Measurements from ENCODE around the gene WNK2. TPM values are rescaled to one million over a fixed set of nuclear protein-coding genes. Genes with fewer than 3 reads are reported as not detected.

Gene WNK2
- total and polyA plus RNA-seq, 4 experiments from 2014 or later = 0.26 TPM; not detected in 3

DNA sequence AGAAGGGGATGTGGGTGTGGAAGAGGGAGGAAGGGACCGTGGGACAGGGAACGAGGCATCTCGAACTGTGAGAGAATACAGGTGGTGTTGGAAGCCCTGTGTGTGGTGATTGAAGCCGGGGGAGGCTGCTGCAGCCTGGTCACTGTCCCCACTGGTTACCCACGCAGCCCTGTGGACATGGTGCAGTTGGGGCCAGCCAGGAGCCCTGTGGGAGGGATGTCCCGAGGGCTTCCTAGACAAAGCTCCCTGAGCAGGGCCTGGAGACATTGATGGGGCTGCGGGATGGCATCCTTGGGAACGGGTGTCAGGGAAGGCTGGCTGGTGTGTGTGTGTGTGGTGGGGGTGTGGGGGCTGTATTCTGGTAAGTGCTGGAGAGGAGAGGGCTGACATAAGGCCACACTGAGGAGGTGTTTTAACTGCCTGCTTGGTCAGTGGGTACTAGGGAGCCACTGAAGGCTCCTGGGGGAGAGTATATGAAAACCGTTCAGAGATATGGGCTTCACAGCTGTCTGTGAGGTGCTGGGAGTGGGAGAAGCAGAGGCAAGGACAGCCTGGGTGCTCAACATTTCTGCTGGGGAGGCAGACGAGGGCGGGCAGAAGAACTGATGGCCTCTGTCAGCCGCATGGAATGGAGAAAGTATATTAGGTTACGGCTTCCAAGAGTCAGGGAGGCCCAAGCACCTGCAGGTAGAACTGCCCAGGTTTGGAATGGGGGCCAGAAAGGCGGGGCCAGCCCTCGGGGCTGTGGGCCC, 20.0 kb downstream of the WNK2 start:
- no peak for DNase-seq
- no peaks in the 10 kb centered on the region for H3K4me1 ChIP-seq (ENCODE audit: insufficient read depth, low read length)
- Mint-ChIP-seq H3K27me3 (no peaks in the 10 kb centered on the region), H3K4me3 (no peak overlapping the region), H3K27ac (peak overlapping the region in 1 of 7 donors; percentile 63), H3K36me3 (no peaks in the 10 kb centered on the region), H3K4me1 (peaks cover 0 to 5% (median 4%) of the 10 kb centered on the region in 4 donors), H3K9me3 (no peaks in the 10 kb centered on the region)
- no peaks in the 10 kb centered on the region for H3K9me3 ChIP-seq (ENCODE audit: control insufficient read depth in 1 of 2, low read length in 2 of 2)
- ChIA-PET POLR2A (ENCODE audit: partially characterized antibody) (no interaction called here), CTCF (ENCODE audit: partially characterized antibody) (no interaction called here)
- H3K27me3 ChIP-seq (ENCODE audit: insufficient read depth, low read length) = no peaks in the 10 kb centered on the region
- no peaks in the 10 kb centered on the region for H3K36me3 ChIP-seq (ENCODE audit: insufficient read depth, low read length)
- H3K27ac ChIP-seq (ENCODE audit: low read depth, low read length) = no peak overlapping the region
- H3K4me3 ChIP-seq (ENCODE audit: low read length in 2 of 2) = no peak overlapping the region
- intact Hi-C loops (cut with micrococcal nuclease) = no loop called here

DNA sequence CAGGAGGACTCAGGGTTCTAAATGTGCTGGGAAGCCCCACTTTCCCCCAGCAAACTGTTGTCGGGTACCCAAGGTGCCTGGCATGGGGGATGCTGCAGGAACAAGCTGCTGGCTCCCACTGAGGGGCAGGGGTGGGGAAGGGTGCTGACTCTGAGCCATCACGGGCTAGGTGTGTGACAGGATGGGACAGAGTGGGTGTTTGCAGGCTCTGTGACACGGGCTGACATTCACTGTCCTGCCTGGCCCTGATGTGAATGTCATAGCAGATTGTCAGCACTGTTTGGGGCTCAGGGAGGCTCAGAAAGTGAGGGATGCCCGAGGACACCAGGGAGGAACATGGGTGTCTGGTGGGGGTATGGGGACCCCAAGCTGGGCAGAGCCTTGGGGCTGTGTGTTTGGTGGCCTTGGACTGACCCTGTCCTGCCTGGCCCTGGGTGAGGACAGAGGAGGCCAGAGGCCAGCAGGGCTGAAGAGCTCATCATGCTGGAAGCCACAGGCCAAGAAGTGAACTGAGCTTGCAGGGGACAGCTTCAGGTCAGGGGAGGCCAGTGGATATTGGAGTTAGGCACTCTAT, 20.6 kb downstream of the WNK2 start:
- Histone ChIP-seq H3K36me3 (ENCODE audit: insufficient read depth, low read length) (no peaks in the 10 kb centered on the region), H3K9me3 (ENCODE audit: control insufficient read depth in 1 of 2, low read length in 2 of 2) (no peaks in the 10 kb centered on the region), H3K27me3 (ENCODE audit: insufficient read depth, low read length) (no peaks in the 10 kb centered on the region), H3K4me3 (ENCODE audit: low read length in 2 of 2) (no peak overlapping the region), H3K27ac (ENCODE audit: low read depth, low read length) (no peak overlapping the region), H3K4me1 (ENCODE audit: insufficient read depth, low read length) (no peaks in the 10 kb centered on the region)
- intact Hi-C loops (cut with micrococcal nuclease) = no loop called here
- no peak overlapping the region for H3K4me3 Mint-ChIP-seq
- H3K27me3 Mint-ChIP-seq = no peaks in the 10 kb centered on the region
- DNase-seq = no peak
- no peaks in the 10 kb centered on the region for H3K36me3 Mint-ChIP-seq
- ChIA-PET CTCF (ENCODE audit: partially characterized antibody) (no interaction called here), POLR2A (ENCODE audit: partially characterized antibody) (no interaction called here)
- H3K9me3 Mint-ChIP-seq = no peaks in the 10 kb centered on the region
- peaks cover 0 to 5% (median 4%) of the 10 kb centered on the region in 4 donors for H3K4me1 Mint-ChIP-seq
- peak overlapping the region in 1 of 7 donors; percentile 30 for H3K27ac Mint-ChIP-seq

DNA sequence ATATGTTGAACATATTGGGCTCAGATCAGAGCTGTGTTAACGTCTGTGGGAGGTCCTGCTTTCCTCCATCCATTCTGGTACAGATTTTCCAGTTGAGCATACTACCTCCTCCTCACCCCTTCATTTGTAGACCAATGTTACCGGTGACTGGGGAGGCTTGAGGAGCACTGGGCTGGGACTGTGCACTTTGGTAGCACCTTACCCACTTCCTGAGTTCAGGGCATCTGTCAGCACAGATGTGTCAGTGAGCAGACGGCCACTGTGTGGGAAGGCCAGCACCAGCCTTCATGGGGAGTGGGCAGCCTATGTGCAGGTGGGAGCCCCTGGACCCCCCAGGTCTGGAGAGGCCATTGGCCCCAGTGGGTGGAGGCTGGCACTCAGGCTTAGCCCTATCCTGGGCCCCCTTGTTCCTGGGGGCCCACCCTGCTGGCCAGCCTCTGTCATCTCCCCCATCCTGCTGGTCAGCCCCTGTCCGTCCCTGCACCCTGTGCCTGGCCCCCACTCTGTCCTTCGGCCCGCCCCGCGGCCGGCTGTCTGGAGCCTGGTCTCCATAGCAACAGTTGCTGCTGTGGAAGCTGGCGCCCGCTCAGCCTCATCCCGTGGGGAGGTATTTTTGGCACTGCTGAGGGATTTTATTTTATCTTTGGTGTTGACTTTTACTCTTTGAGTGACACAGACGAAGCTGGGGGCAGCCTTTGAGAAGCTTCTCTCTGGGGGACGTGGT, 21.3 kb downstream of the WNK2 start:
- Histone ChIP-seq H3K4me3 (ENCODE audit: low read length in 2 of 2) (no peak overlapping the region), H3K36me3 (ENCODE audit: insufficient read depth, low read length) (no peaks in the 10 kb centered on the region), H3K27ac (ENCODE audit: low read depth, low read length) (no peak overlapping the region), H3K4me1 (ENCODE audit: insufficient read depth, low read length) (no peaks in the 10 kb centered on the region), H3K27me3 (ENCODE audit: insufficient read depth, low read length) (no peaks in the 10 kb centered on the region), H3K9me3 (ENCODE audit: control insufficient read depth in 1 of 2, low read length in 2 of 2) (no peaks in the 10 kb centered on the region)
- ChIA-PET POLR2A (ENCODE audit: partially characterized antibody) (no interaction called here), CTCF (ENCODE audit: partially characterized antibody) (no interaction called here)
- intact Hi-C loops (cut with micrococcal nuclease) = no loop called here
- Mint-ChIP-seq H3K9me3 (no peaks in the 10 kb centered on the region), H3K27ac (no peak overlapping the region), H3K36me3 (no peaks in the 10 kb centered on the region), H3K27me3 (no peaks in the 10 kb centered on the region), H3K4me1 (peaks cover 0 to 5% (median 4%) of the 10 kb centered on the region in 4 donors), H3K4me3 (no peak overlapping the region)
- DNase-seq = no peak

DNA sequence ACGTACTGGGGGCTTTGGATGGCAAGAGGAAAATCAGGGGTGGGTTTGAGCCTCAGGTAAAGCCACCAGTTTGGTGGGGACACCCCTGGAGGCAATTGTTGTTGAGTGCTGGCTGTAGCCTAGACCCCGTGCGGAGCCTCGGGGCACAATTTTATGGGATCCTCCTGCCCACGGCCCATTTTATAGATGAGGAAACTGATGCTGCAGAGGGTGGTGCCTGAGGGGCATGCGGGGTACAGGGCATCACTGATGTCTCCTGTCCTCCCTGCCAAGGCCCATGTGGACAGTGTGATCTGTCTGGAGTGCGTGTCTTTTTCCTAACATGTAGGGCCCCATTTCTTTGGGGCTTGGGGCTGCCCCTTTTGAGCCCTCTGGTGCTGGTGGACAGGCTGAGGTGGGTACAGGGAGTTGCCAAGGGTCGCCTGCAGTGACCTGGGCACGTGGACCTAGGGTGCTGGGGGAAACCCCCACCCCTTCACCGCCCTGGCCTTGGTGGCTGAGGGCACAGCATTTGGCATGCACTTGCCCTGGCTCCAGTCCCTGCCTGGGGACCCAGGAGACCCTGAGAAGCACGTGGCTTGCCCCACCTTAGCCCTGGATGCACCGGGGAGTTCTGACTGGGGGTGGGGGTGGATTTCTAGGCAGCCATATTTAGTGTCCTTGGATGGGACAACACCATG, 22.1 kb downstream of the WNK2 start:
- Mint-ChIP-seq H3K27me3 (no peaks in the 10 kb centered on the region), H3K36me3 (no peaks in the 10 kb centered on the region), H3K4me3 (no peak overlapping the region), H3K27ac (no peak overlapping the region), H3K4me1 (peaks cover 0 to 5% (median 4%) of the 10 kb centered on the region in 4 donors), H3K9me3 (no peaks in the 10 kb centered on the region)
- Histone ChIP-seq H3K27ac (ENCODE audit: low read depth, low read length) (no peak overlapping the region), H3K36me3 (ENCODE audit: insufficient read depth, low read length) (no peaks in the 10 kb centered on the region), H3K4me3 (ENCODE audit: low read length in 2 of 2) (no peak overlapping the region), H3K27me3 (ENCODE audit: insufficient read depth, low read length) (no peaks in the 10 kb centered on the region), H3K4me1 (ENCODE audit: insufficient read depth, low read length) (no peaks in the 10 kb centered on the region), H3K9me3 (ENCODE audit: control insufficient read depth in 1 of 2, low read length in 2 of 2) (no peaks in the 10 kb centered on the region)
- intact Hi-C loops (cut with micrococcal nuclease) = no loop called here
- ChIA-PET POLR2A (ENCODE audit: partially characterized antibody) (no interaction called here), CTCF (ENCODE audit: partially characterized antibody) (no interaction called here)
- DNase-seq = no peak

DNA sequence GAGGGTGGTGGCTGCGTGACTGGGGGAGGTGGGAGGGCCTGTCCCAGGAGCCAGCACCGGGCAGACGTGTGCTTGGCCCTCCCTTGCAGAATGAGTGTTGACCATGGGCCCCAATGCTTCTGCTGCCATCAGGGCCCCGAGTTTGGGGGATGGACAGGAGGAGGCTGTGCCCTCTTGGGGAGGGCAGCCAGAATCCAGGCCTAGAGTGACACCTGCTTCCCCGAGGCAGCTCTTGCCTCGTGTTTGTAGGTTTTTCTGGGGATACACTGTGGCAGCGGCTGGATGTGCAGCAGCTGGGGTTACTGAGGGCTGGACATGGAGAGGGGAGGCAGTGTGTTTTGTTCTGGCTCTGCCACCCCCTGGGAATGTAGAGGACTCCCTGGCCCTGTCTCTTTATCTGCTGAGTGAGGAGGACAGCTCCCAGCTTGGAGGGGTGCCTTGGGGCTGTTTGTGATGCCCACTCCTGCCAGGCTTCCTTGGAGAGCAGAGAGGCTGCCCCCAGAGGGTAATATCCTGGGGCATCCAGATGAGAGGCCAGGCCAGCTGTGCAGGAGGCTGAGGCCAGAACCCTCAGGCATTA, 22.7 kb downstream of the WNK2 start:
- CTCF ChIA-PET (ENCODE audit: partially characterized antibody) = no interaction called here
- peaks cover 0 to 5% (median 4%) of the 10 kb centered on the region in 4 donors for H3K4me1 Mint-ChIP-seq
- POLR2A ChIA-PET (ENCODE audit: partially characterized antibody) = no interaction called here

DNA sequence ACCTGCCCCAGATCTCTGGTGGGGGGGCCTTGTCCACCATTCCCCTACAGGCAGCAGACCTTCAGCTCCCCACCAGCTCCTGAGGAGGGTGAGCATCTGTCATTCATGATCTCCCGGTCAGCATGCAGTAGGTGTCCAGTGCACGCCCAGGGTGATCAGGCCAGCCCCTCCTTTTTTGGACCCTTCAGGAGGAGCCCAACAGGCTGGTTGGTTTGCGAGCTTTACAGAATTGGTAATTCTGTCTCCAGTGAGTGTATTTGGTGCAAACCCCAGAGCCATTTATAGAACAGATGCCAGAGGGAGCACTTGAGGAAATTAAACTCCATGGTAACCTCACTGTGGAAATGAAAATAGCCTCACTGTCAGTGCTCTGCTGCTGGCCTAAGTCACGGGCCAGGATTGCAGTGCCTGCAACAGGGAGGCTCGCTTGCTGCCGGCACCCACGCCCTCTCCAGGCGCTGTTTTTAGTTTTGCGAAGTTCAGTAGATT, 23.4 kb downstream of the WNK2 start:
- POLR2A ChIA-PET (ENCODE audit: partially characterized antibody) = no interaction called here
- Mint-ChIP-seq H3K36me3 (no peaks in the 10 kb centered on the region), H3K9me3 (no peaks in the 10 kb centered on the region), H3K4me1 (peaks cover 0 to 5% (median 4%) of the 10 kb centered on the region in 4 donors), H3K27me3 (no peaks in the 10 kb centered on the region), H3K4me3 (no peak overlapping the region), H3K27ac (no peak overlapping the region)
- H3K36me3 ChIP-seq (ENCODE audit: insufficient read depth, low read length) = no peaks in the 10 kb centered on the region
- intact Hi-C loops (cut with micrococcal nuclease) = no loop called here
- H3K9me3 ChIP-seq (ENCODE audit: control insufficient read depth in 1 of 2, low read length in 2 of 2) = no peaks in the 10 kb centered on the region
- H3K4me1 ChIP-seq (ENCODE audit: insufficient read depth, low read length) = no peaks in the 10 kb centered on the region
- H3K4me3 ChIP-seq (ENCODE audit: low read length in 2 of 2) = no peak overlapping the region
- CTCF ChIA-PET (ENCODE audit: partially characterized antibody) = no interaction called here
- no peak overlapping the region for H3K27ac ChIP-seq (ENCODE audit: low read depth, low read length)
- no peak for DNase-seq
- no peaks in the 10 kb centered on the region for H3K27me3 ChIP-seq (ENCODE audit: insufficient read depth, low read length)

More for the DNA sequence above, 22.7 kb downstream of the WNK2 start:
- no peaks in the 10 kb centered on the region for H3K27me3 Mint-ChIP-seq
- no peak overlapping the region for H3K4me3 Mint-ChIP-seq
- Histone ChIP-seq H3K4me3 (ENCODE audit: low read length in 2 of 2) (no peak overlapping the region), H3K4me1 (ENCODE audit: insufficient read depth, low read length) (no peaks in the 10 kb centered on the region), H3K27ac (ENCODE audit: low read depth, low read length) (no peak overlapping the region), H3K27me3 (ENCODE audit: insufficient read depth, low read length) (no peaks in the 10 kb centered on the region), H3K36me3 (ENCODE audit: insufficient read depth, low read length) (no peaks in the 10 kb centered on the region), H3K9me3 (ENCODE audit: control insufficient read depth in 1 of 2, low read length in 2 of 2) (no peaks in the 10 kb centered on the region)
- intact Hi-C loops (cut with micrococcal nuclease) = no loop called here
- no peak overlapping the region for H3K27ac Mint-ChIP-seq
- H3K36me3 Mint-ChIP-seq = no peaks in the 10 kb centered on the region
- no peaks in the 10 kb centered on the region for H3K9me3 Mint-ChIP-seq
- no peak for DNase-seq
